ENCODE results near the gene IMPA2. TPM values are rescaled to one million over a fixed set of nuclear protein-coding genes. Genes with fewer than 3 reads are reported as not detected.
"Not testable (repeated sequence)": the region's sequence is repeated elsewhere in the genome, so short reads cannot be mapped to it uniquely, and the experiment has no call there.

Gene IMPA2
- total and polyA plus RNA-seq, 2 donors (not counting 1 experiment from before 2014, with no cell fraction given), result 3.8 to 23.0 TPM

DNA sequence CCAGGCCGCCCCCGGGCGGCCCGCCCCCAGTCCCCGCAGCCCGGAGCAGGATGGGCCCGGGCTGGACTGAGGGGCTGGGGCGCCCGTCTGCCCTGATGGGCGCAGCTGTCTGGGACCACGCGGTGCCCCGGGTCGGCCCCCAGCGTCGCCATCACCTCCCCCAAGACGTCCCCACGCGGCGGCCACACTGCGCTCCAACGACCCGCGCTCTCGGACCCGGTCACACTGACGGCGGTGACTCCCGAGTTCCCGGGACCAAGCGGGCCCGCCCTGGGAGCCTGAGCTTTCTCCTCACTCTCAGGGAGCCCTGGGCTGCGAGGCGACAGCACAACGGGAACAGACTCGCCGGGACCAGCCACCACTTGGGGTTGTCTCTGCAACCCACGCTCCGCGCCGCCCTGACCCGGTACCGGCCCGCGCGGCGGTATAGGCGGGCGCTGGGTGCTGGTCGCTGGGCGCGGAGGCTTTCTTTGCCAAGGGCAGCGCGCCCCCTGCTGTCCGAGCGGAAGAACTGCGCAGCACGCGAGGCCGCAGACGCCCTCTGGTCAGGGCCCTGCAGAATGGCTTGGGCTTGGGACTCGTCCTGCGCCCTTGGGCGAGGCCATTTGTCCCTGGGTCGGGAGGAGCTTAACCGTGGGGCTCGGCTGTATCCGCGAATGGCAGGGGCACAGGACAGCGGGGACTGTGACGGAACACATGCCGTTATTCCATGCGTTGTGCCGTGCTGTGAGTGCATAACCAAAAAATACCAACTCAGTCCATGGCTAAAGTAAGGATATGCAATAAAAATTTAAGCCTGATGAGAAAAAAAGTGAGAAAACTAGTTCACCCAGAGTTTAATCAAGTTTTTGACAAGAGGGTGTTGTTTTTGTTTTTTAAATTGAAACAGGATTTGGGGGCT, 57.6 kb downstream of the IMPA2 start:
- H3K9ac ChIP-seq (ENCODE audit: insufficient read depth, low read length), result peak overlapping the region; percentile 55
- no peak for TF ChIP-seq EZH2 (IDR thresholded peaks at IDR 0.05; ENCODE audit: low read length, missing control alignments)
- TF ChIP-seq, protein P1, sequence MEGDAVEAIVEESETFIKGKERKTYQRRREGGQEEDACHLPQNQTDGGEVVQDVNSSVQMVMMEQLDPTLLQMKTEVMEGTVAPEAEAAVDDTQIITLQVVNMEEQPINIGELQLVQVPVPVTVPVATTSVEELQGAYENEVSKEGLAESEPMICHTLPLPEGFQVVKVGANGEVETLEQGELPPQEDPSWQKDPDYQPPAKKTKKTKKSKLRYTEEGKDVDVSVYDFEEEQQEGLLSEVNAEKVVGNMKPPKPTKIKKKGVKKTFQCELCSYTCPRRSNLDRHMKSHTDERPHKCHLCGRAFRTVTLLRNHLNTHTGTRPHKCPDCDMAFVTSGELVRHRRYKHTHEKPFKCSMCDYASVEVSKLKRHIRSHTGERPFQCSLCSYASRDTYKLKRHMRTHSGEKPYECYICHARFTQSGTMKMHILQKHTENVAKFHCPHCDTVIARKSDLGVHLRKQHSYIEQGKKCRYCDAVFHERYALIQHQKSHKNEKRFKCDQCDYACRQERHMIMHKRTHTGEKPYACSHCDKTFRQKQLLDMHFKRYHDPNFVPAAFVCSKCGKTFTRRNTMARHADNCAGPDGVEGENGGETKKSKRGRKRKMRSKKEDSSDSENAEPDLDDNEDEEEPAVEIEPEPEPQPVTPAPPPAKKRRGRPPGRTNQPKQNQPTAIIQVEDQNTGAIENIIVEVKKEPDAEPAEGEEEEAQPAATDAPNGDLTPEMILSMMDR (conservative IDR thresholded peaks at IDR 0.05 in 1 of 2, IDR thresholded peaks at IDR 0.05 in 1 of 2; ENCODE audit: low read depth in 1 of 2, low read length in 2 of 2), result peak; percentile 77 to 86
- peak; percentile 68 to 76 for DNase-seq (ENCODE audit: low read depth in 2 of 2)
- H3K4me2 ChIP-seq (ENCODE audit: extremely low read depth, insufficient read depth, low read length), result peak overlapping the region; percentile 98
- no peaks in the 10 kb centered on the region for H3K79me2 ChIP-seq (ENCODE audit: control insufficient read depth, insufficient read depth, low read length)
- H3K4me3 ChIP-seq (replicated peaks in 1 of 4; ENCODE audit: control extremely low read depth in 1 of 4, insufficient read depth in 1 of 4, low read depth in 3 of 4, low read length in 4 of 4), result peak overlapping the region; percentile 26 to 65 (median 60)
- H4K20me1 ChIP-seq (ENCODE audit: control insufficient read depth, extremely low read depth, insufficient read depth, low read length), result no peaks in the 10 kb centered on the region
- peaks cover 7% of the 10 kb centered on the region for H3K4me1 ChIP-seq (ENCODE audit: control insufficient read depth, extremely low read depth, insufficient read depth, low read length)
- H3K27me3 ChIP-seq (ENCODE audit: control insufficient read depth, insufficient read depth, low read length), result no peaks in the 10 kb centered on the region
- peak overlapping the region; percentile 91 for H2AFZ ChIP-seq (ENCODE audit: low read length)
- no peak overlapping the region for H3K27ac ChIP-seq (ENCODE audit: insufficient read depth, low read length)
- H3K9me3 ChIP-seq (ENCODE audit: control insufficient read depth, insufficient read depth, low read depth, low read length), result no peaks in the 10 kb centered on the region
- no peaks in the 10 kb centered on the region for H3K36me3 ChIP-seq (ENCODE audit: control insufficient read depth, insufficient read depth, low read length)

GRCh38 chr18:12039540-12039930, 58.2 kb downstream of the IMPA2 start:
- H2AFZ ChIP-seq (ENCODE audit: low read length); DNase-seq (ENCODE audit: low read depth in 2 of 2); H3K4me1 ChIP-seq (ENCODE audit: control insufficient read depth, extremely low read depth, insufficient read depth, low read length): not testable (repeated sequence)

DNA sequence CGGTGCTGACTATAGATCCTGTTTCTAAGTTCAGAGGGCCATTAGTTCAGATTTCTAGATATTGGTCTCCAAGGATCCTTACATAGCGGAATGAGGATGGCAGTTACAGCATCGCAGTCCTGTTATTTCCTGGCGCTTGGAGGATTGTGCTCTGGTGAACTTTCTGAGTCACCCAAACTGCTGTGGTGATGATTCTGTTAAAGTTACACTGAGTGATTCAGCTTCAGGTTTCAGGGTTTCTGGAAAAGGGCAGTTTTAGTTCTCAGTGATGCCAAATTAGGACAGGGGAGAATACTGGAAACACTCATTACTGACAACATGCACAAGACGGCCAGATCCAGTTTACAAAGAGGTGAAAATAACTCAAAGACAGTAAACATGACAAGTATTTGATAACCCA, 60.3 kb downstream of the IMPA2 start:
- H3K36me3 ChIP-seq (ENCODE audit: control insufficient read depth, insufficient read depth, low read length), result no peaks in the 10 kb centered on the region
- H3K9me3 ChIP-seq (ENCODE audit: control insufficient read depth, insufficient read depth, low read depth, low read length), result no peaks in the 10 kb centered on the region
- H3K4me3 ChIP-seq (replicated peaks in 1 of 4; ENCODE audit: control extremely low read depth in 1 of 4, insufficient read depth in 1 of 4, low read depth in 3 of 4, low read length in 4 of 4), result no peak overlapping the region
- H4K20me1 ChIP-seq (ENCODE audit: control insufficient read depth, extremely low read depth, insufficient read depth, low read length), result no peaks in the 10 kb centered on the region
- no peaks in the 10 kb centered on the region for H3K79me2 ChIP-seq (ENCODE audit: control insufficient read depth, insufficient read depth, low read length)
- peaks cover 7% of the 10 kb centered on the region for H3K4me1 ChIP-seq (ENCODE audit: control insufficient read depth, extremely low read depth, insufficient read depth, low read length)
- no peaks in the 10 kb centered on the region for H3K27me3 ChIP-seq (ENCODE audit: control insufficient read depth, insufficient read depth, low read length)
- TF ChIP-seq EZH2 (IDR thresholded peaks at IDR 0.05; ENCODE audit: low read length, missing control alignments), result no peak
- TF ChIP-seq, protein P1 (conservative IDR thresholded peaks at IDR 0.05 in 1 of 2, IDR thresholded peaks at IDR 0.05 in 1 of 2; ENCODE audit: low read depth in 1 of 2, low read length in 2 of 2), result no peak
- peak; percentile 91 to 93 for DNase-seq (ENCODE audit: low read depth in 2 of 2)
- H2AFZ ChIP-seq (ENCODE audit: low read length), result no peak overlapping the region
- no peak overlapping the region for H3K9ac ChIP-seq (ENCODE audit: insufficient read depth, low read length)
- H3K4me2 ChIP-seq (ENCODE audit: extremely low read depth, insufficient read depth, low read length), result no peak overlapping the region
- H3K27ac ChIP-seq (ENCODE audit: insufficient read depth, low read length), result no peak overlapping the region

More at GRCh38 chr18:12039540-12039930, 58.2 kb downstream of the IMPA2 start:
- not testable (repeated sequence) for H4K20me1 ChIP-seq (ENCODE audit: control insufficient read depth, extremely low read depth, insufficient read depth, low read length); H3K9ac ChIP-seq (ENCODE audit: insufficient read depth, low read length); H3K79me2 ChIP-seq (ENCODE audit: control insufficient read depth, insufficient read depth, low read length); H3K27ac ChIP-seq (ENCODE audit: insufficient read depth, low read length); H3K4me3 ChIP-seq (replicated peaks in 1 of 4; ENCODE audit: control extremely low read depth in 1 of 4, insufficient read depth in 1 of 4, low read depth in 3 of 4, low read length in 4 of 4); H3K27me3 ChIP-seq (ENCODE audit: control insufficient read depth, insufficient read depth, low read length); H3K4me2 ChIP-seq (ENCODE audit: extremely low read depth, insufficient read depth, low read length); H3K36me3 ChIP-seq (ENCODE audit: control insufficient read depth, insufficient read depth, low read length); H3K9me3 ChIP-seq (ENCODE audit: control insufficient read depth, insufficient read depth, low read depth, low read length)

All from fibroblast of lung (primary cell).